A673 (cell line): ENCODE data around the gene METTL1.

Experiments
- CTCF ChIP-seq: fragments of 300-800, 200-600 bp; sonication (generic); conservative IDR thresholded peaks from 2 replicates; pipeline ENCODE4 v1.5.1; 2017; ENCODE audit warnings: low read depth, mild to moderate bottlenecking, antibody characterized with exemption, low read length, moderate library complexity, mixed read lengths
- EZH2 ChIP-seq: fragments of 200-600 bp; sonication (generic); IDR thresholded peaks from 2 replicates; pipeline ENCODE4 v1.6.1; 2017; ENCODE audit warnings: borderline replicate concordance, low read depth, mild to moderate bottlenecking, mixed read lengths, antibody characterized with exemption, low read length; ENCODE audit not compliant: poor library complexity, severe bottlenecking

- TF ChIP-seq EZH2, result no peak
- peak; percentile 94 for TF ChIP-seq CTCF
Measured at GRCh38 chr12:57782608-57783465, 10.9 kb upstream of the METTL1 start, which contains the start of gene TSFM.
